ENCODE measurements around the gene OMA1. TPM values are rescaled to one million over a fixed set of nuclear protein-coding genes. Genes with fewer than 3 reads are reported as not detected.
"Not testable (repeated sequence)": the region's sequence is repeated elsewhere in the genome, so short reads cannot be mapped to it uniquely, and the experiment has no call there.

The OMA1 gene
- total RNA-seq, 1 donor from 2014 or later: 21.6 TPM

GRCh38 chr1:58529284-58529683, 17.2 kb downstream of the OMA1 start:
- intact Hi-C loops (cut with micrococcal nuclease): no loop called here

GRCh38 chr1:58528518-58528917, 18.0 kb downstream of the OMA1 start:
- intact Hi-C loops (cut with micrococcal nuclease): no loop called here

GRCh38 chr1:58524353-58524945, 22.1 kb downstream of the OMA1 start:
- intact Hi-C loops (cut with micrococcal nuclease): no loop called here

GRCh38 chr1:58515794-58516401, 30.6 kb downstream of the OMA1 start:
- intact Hi-C loops (cut with micrococcal nuclease): loop anchor here (1.0 to 5.0 kb wide), 4 partner anchors 30 to 1243 kb away; partner anchors contain the start of gene OMA1

- intact Hi-C loops (cut with micrococcal nuclease): no loop called here
Observed at GRCh38 chr1:58513956-58514355, 32.6 kb downstream of the OMA1 start.

- intact Hi-C loops (cut with micrococcal nuclease): no loop called here
Observed at GRCh38 chr1:58508629-58509028, 37.9 kb downstream of the OMA1 start.

GRCh38 chr1:58505286-58505685, 41.2 kb downstream of the OMA1 start:
- intact Hi-C loops (cut with micrococcal nuclease): no loop called here

- intact Hi-C loops (cut with micrococcal nuclease): no loop called here
Observed at GRCh38 chr1:58502519-58502918, 44.0 kb downstream of the OMA1 start.

GRCh38 chr1:58500043-58500442, 46.5 kb downstream of the OMA1 start:
- intact Hi-C loops (cut with micrococcal nuclease): no loop called here

GRCh38 chr1:58497499-58497898, 49.0 kb downstream of the OMA1 start:
- intact Hi-C loops (cut with micrococcal nuclease): no loop called here

- intact Hi-C loops (cut with micrococcal nuclease): no loop called here
Observed at GRCh38 chr1:58496042-58496441, 50.5 kb downstream of the OMA1 start.

GRCh38 chr1:58488914-58489313, 57.6 kb downstream of the OMA1 start:
- intact Hi-C loops (cut with micrococcal nuclease): not testable (repeated sequence)

- intact Hi-C loops (cut with micrococcal nuclease): no loop called here
Observed at GRCh38 chr1:58487002-58487401, 59.5 kb downstream of the OMA1 start.

- intact Hi-C loops (cut with micrococcal nuclease): no loop called here
Observed at GRCh38 chr1:58481962-58482361, 64.6 kb downstream of the OMA1 start.

- intact Hi-C loops (cut with micrococcal nuclease): no loop called here
Observed at GRCh38 chr1:58480191-58480590, 66.3 kb downstream of the OMA1 start.

GRCh38 chr1:58477390-58477789, 69.1 kb downstream of the OMA1 start:
- intact Hi-C loops (cut with micrococcal nuclease): no loop called here

- intact Hi-C loops (cut with micrococcal nuclease): no loop called here
Observed at GRCh38 chr1:58476179-58476578, 70.3 kb downstream of the OMA1 start.

- intact Hi-C loops (cut with micrococcal nuclease): no loop called here
Observed at GRCh38 chr1:58469476-58469875, 77.0 kb downstream of the OMA1 start.

- intact Hi-C loops (cut with micrococcal nuclease): no loop called here
Observed at GRCh38 chr1:58469016-58469415, 77.5 kb downstream of the OMA1 start.

- intact Hi-C loops (cut with micrococcal nuclease): no loop called here
Observed at GRCh38 chr1:58468612-58469011, 77.9 kb downstream of the OMA1 start.

GRCh38 chr1:58466630-58467241, 79.8 kb downstream of the OMA1 start:
- intact Hi-C loops (cut with micrococcal nuclease): no loop called here

GRCh38 chr1:58465825-58466629, 80.5 kb downstream of the OMA1 start:
- intact Hi-C loops (cut with micrococcal nuclease): no loop called here

All from T-helper 2 cell treated with Interferon-gamma antibody and Interleukin-4, amounts not matched to agents 100 ng/mL and 5 ng/mL, for 36 hours (primary cell).